HepG2 (cell line): ENCODE data around the gene NUP153. TPM values are rescaled to one million over a fixed set of nuclear protein-coding genes. Genes with fewer than 3 reads are reported as not detected.

Experiments
- ARID5B ChIP-seq: IDR thresholded peaks from 2 replicates; pipeline ENCODE4 v1.4.0; 2020; ENCODE audit warnings: mild to moderate bottlenecking, missing genetic modification reagents
- E2F1 ChIP-seq: sonication (generic); formaldehyde crosslinking; IDR thresholded peaks from 2 replicates; pipeline ENCODE4 v1.5.0; 2020; ENCODE audit warnings: missing genetic modification reagents
- GTF2F1 ChIP-seq: fragments of 150-350 bp; IDR thresholded peaks from 2 replicates; pipeline ENCODE4 v1.6.1; 2014; ENCODE audit warnings: low read length
- KDM1A ChIP-seq: IDR thresholded peaks from 2 replicates; pipeline ENCODE4 v1.6.1; 2016; ENCODE audit warnings: missing compliant biosample characterization
- MAZ ChIP-seq, 2 experiments: sonication (generic) in 1 of 2; formaldehyde crosslinking in 1 of 2; IDR thresholded peaks; 2 replicates each; pipeline versions ENCODE4 v1.5.0 to v1.6.1; 2012 to 2020; ENCODE audit warnings: low read depth in 2 of 2, mild to moderate bottlenecking in 2 of 2, borderline replicate concordance in 1 of 2, improper control_type of control experiment in 1 of 2, low read length in 1 of 2, missing genetic modification reagents in 1 of 2, moderate library complexity in 1 of 2
- PCBP1 ChIP-seq: fragments of 200-400 bp; formaldehyde crosslinking; IDR thresholded peaks from 2 replicates; pipeline ENCODE4 v1.6.1; 2017; ENCODE audit warnings: mild to moderate bottlenecking, low read depth, low read length, borderline replicate concordance
- PITX1 ChIP-seq: sonication (generic); formaldehyde crosslinking; IDR thresholded peaks from 2 replicates; pipeline ENCODE4 v1.5.1; 2020; ENCODE audit warnings: mild to moderate bottlenecking, missing genetic modification reagents
- RELA ChIP-seq: sonication (generic); formaldehyde crosslinking; IDR thresholded peaks from 2 replicates; pipeline ENCODE4 v1.4.0; 2020; ENCODE audit warnings: missing genetic modification reagents
- SIN3A ChIP-seq: IDR thresholded peaks from 2 replicates; pipeline ENCODE4 v1.6.1; 2011; ENCODE audit warnings: low read depth, mild to moderate bottlenecking, control low read depth, low read length, borderline replicate concordance
- SRSF4 ChIP-seq: fragments of 200-400 bp; formaldehyde crosslinking; IDR thresholded peaks from one replicate; pipeline ENCODE4 v1.6.1; 2018; ENCODE audit warnings: mild to moderate bottlenecking, low read depth, low read length, moderate library complexity; ENCODE audit not compliant: poor library complexity, severe bottlenecking
- ZBTB38 ChIP-seq: sonication (generic); formaldehyde crosslinking; IDR thresholded peaks from 2 replicates; pipeline ENCODE4 v1.5.1; 2020; ENCODE audit warnings: mild to moderate bottlenecking, missing genetic modification reagents
- ZFAT ChIP-seq: sonication (generic); formaldehyde crosslinking; conservative IDR thresholded peaks from 2 replicates; pipeline ENCODE4 v1.8.1; 2023; ENCODE audit warnings: missing genetic modification reagents, inconsistent platforms
- ZNF10 ChIP-seq: sonication (generic); formaldehyde crosslinking; IDR thresholded peaks from 2 replicates; pipeline ENCODE4 v1.4.0; 2020; ENCODE audit warnings: mild to moderate bottlenecking, low read depth, missing genetic modification reagents, borderline replicate concordance
- ZNF33B ChIP-seq: sonication (generic); formaldehyde crosslinking; IDR thresholded peaks from 2 replicates; pipeline ENCODE4 v1.5.1; 2020; ENCODE audit warnings: mild to moderate bottlenecking, missing genetic modification reagents
- ZNF446 ChIP-seq: sonication (generic); formaldehyde crosslinking; IDR thresholded peaks from 2 replicates; pipeline ENCODE4 v1.5.0; 2020; ENCODE audit warnings: mild to moderate bottlenecking, missing genetic modification reagents
- ZNF572 ChIP-seq: sonication (generic); formaldehyde crosslinking; IDR thresholded peaks from 2 replicates; pipeline ENCODE4 v1.5.1; 2020; ENCODE audit warnings: mild to moderate bottlenecking, missing genetic modification reagents
- ZNF574 ChIP-seq: sonication (generic); formaldehyde crosslinking; IDR thresholded peaks from 2 replicates; pipeline ENCODE4 v1.4.0; 2020; ENCODE audit warnings: missing genetic modification reagents
- ZNF616 ChIP-seq: sonication (generic); formaldehyde crosslinking; IDR thresholded peaks from 2 replicates; pipeline ENCODE4 v1.5.0; 2020; ENCODE audit warnings: low read depth, mild to moderate bottlenecking, missing genetic modification reagents
- ZNF644 ChIP-seq: IDR thresholded peaks from 2 replicates; pipeline ENCODE4 v1.6.1; 2016; ENCODE audit warnings: low read depth
- ZNF841 ChIP-seq: sonication (generic); formaldehyde crosslinking; IDR thresholded peaks from 2 replicates; pipeline ENCODE4 v1.8.1; 2023; ENCODE audit warnings: missing genetic modification reagents, borderline replicate concordance
- ZNF878 ChIP-seq: sonication (generic); formaldehyde crosslinking; IDR thresholded peaks from 2 replicates; pipeline ENCODE4 v1.8.1; 2023; ENCODE audit warnings: mild to moderate bottlenecking, missing genetic modification reagents, moderate library complexity
- polyA plus RNA-seq, 8 experiments: library from polyadenylated mRNA; depleted of rRNA in 3 of 8; stranded (reverse) in 7 of 8; unstranded in 1 of 8; fragments of >200 nt; fragmentation: Illumina TruSeq in 4 of 8; extraction: Trizol in 4 of 8; gene quantifications; 2 replicates each; pipeline versions ENCODE4 v1.2.1 to v1.2.3, GENCODE V29; 2011 to 2016; ENCODE audit warnings: low read depth in 4 of 8, missing spikeins in 1 of 8, mixed read lengths in 1 of 8; ENCODE audit not compliant: insufficient read depth in 1 of 8
- total RNA-seq, 5 experiments: library from RNA; depleted of rRNA; stranded (reverse); fragments of >200 nt; fragmentation: Illumina TruSeq; extraction: Trizol; gene quantifications; 2 replicates each; pipeline ENCODE4 v1.2.3, GENCODE V29; 2016; ENCODE audit warnings: low read depth in 1 of 5

Gene NUP153
- total and polyA plus RNA-seq, 2 of the 13 experiments (the other 11 are each of a cell fraction or from before 2014, with no cell fraction given): 29.8 to 55.2 TPM

- TF ChIP-seq ZNF10 (CRISPR knock-in tag): no peak
- TF ChIP-seq SIN3A: peak; percentile 53; the same call in 1 of the 2 replicates
- TF ChIP-seq ZNF841 (CRISPR knock-in tag): peak; percentile 79; the same call in 1 of the 2 replicates
- TF ChIP-seq ZNF572 (CRISPR knock-in tag): 0 out of 2 replicates have a peak, but pooled peaks have one; percentile 33
- 0 out of 2 replicates have a peak, but pooled peaks have one; percentile 46 for TF ChIP-seq ZNF616 (CRISPR knock-in tag)
- peak; percentile 45; the same call in 1 of the 2 replicates for TF ChIP-seq ZNF33B
- TF ChIP-seq ZNF644: no peak
- peak; percentile 80 for TF ChIP-seq ZNF446
- peak; percentile 72; the same call in 1 of the 2 replicates for TF ChIP-seq PITX1 (CRISPR knock-in tag)
- TF ChIP-seq ZNF574 (CRISPR knock-in tag): peak; percentile 30; the same call in 1 of the 2 replicates
- TF ChIP-seq ZFAT (CRISPR knock-in tag): 0 out of 2 replicates have a peak, but pooled peaks have one; percentile 27
- peak; percentile 73; the same call in 1 of the 2 replicates for TF ChIP-seq E2F1 (CRISPR knock-in tag)
- no peak for TF ChIP-seq KDM1A (CRISPR knock-in tag)
- TF ChIP-seq RELA (CRISPR knock-in tag): no peak
- no peak for TF ChIP-seq GTF2F1
- no peak for TF ChIP-seq SRSF4
- TF ChIP-seq MAZ (IDR thresholded peaks at IDR 0.05; ENCODE audit: borderline replicate concordance, low read depth, low read length): peak; percentile 4; the same call in 1 of the 2 replicates
- peak; percentile 17 for TF ChIP-seq MAZ (CRISPR knock-in tag; IDR thresholded peaks at IDR 0.05; ENCODE audit: low read depth)
- TF ChIP-seq ZBTB38 (CRISPR knock-in tag): no peak
- TF ChIP-seq ARID5B: 0 out of 2 replicates have a peak, but pooled peaks have one; percentile 7
- TF ChIP-seq ZNF878 (CRISPR knock-in tag): peak; percentile 61; the same call in 1 of the 2 replicates
- peak; percentile 59; the same call in 1 of the 2 replicates for TF ChIP-seq PCBP1
These were observed 746 bp downstream of the NUP153 start (continued) for GRCh38 chr6:17705778-17706579.
